Glutamatergic neuron (in vitro differentiated cells): Measurements from ENCODE around the gene GGTLC2. TPM values are rescaled to one million over a fixed set of nuclear protein-coding genes. Genes with fewer than 3 reads are reported as not detected.

Source experiments
- DNase-seq: peaks from one replicate; pipeline ENCODE4 v3.0.0; 2022
- H3K27ac Mint-ChIP-seq: one replicate; pipeline ENCODE4 v1.8.0; 2020; ENCODE audit warnings: mild to moderate bottlenecking, mixed read lengths, inconsistent platforms; ENCODE audit not compliant: unreplicated experiment
- H3K27me3 Mint-ChIP-seq: one replicate; pipeline ENCODE4 v1.8.0; 2020; ENCODE audit warnings: mild to moderate bottlenecking, moderate library complexity, mixed read lengths, inconsistent platforms; ENCODE audit not compliant: unreplicated experiment
- H3K36me3 Mint-ChIP-seq: one replicate; pipeline ENCODE4 v1.8.0; 2020; ENCODE audit warnings: mild to moderate bottlenecking, mixed read lengths, inconsistent platforms; ENCODE audit not compliant: unreplicated experiment
- H3K4me1 Mint-ChIP-seq: one replicate; pipeline ENCODE4 v1.8.0; 2020; ENCODE audit warnings: mild to moderate bottlenecking, low read depth, mixed read lengths, inconsistent platforms; ENCODE audit not compliant: unreplicated experiment
- H3K4me3 Mint-ChIP-seq: one replicate; pipeline ENCODE4 v1.8.0; 2020; ENCODE audit warnings: mild to moderate bottlenecking, mixed read lengths, inconsistent platforms; ENCODE audit not compliant: unreplicated experiment
- H3K9me3 Mint-ChIP-seq: one replicate; pipeline ENCODE4 v1.8.0; 2020; ENCODE audit warnings: mild to moderate bottlenecking, moderate library complexity, mixed read lengths, inconsistent platforms; ENCODE audit not compliant: unreplicated experiment
- CTCF ChIP-seq: fragments of 200-600 bp; sonication (generic); IDR thresholded peaks from one replicate; pipeline ENCODE4 v1.5.0; 2021; ENCODE audit not compliant: partially characterized antibody, unreplicated experiment
- total RNA-seq: library from RNA; stranded (reverse); fragmentation: NEBNext Ultra II Directional; extraction: Animal tissue kit (Norgen Biotek cat#: 25700); gene quantifications from one replicate; pipeline ENCODE4 v1.2.1, GENCODE V29; 2021; ENCODE audit not compliant: unreplicated experiment

Gene GGTLC2
- total RNA-seq, 1 donor from 2014 or later: not detected

GRCh38 chr22:22680396-22680795 is 36.0 kb downstream of the GGTLC2 start:
- Mint-ChIP-seq H3K4me1 (peaks cover 8% of the 10 kb centered on the region), H3K27ac (no peak overlapping the region), H3K4me3 (no peak overlapping the region), H3K9me3 (peaks cover 8% of the 10 kb centered on the region), H3K36me3 (no peaks in the 10 kb centered on the region), H3K27me3 (peaks cover 14% of the 10 kb centered on the region)
- TF ChIP-seq CTCF: no peak
- DNase-seq: no peak

GRCh38 chr22:22681221-22681739 is 36.9 kb downstream of the GGTLC2 start:
- Mint-ChIP-seq H3K9me3 (peaks cover 8% of the 10 kb centered on the region), H3K27ac (no peak overlapping the region), H3K36me3 (no peaks in the 10 kb centered on the region), H3K27me3 (peaks cover 14% of the 10 kb centered on the region), H3K4me3 (no peak overlapping the region), H3K4me1 (peaks cover 8% of the 10 kb centered on the region)
- no peak for DNase-seq
- no peak for TF ChIP-seq CTCF

GRCh38 chr22:22682196-22682595 is 37.8 kb downstream of the GGTLC2 start:
- no peak for TF ChIP-seq CTCF
- Mint-ChIP-seq H3K9me3 (peaks cover 8% of the 10 kb centered on the region), H3K27me3 (peaks cover 14% of the 10 kb centered on the region), H3K4me1 (peaks cover 9% of the 10 kb centered on the region), H3K36me3 (no peaks in the 10 kb centered on the region), H3K4me3 (no peak overlapping the region), H3K27ac (no peak overlapping the region)
- DNase-seq: no peak

- H3K4me1 Mint-ChIP-seq: peaks cover 14% of the 10 kb centered on the region
Observed at GRCh38 chr22:22682807-22683667, 38.6 kb downstream of the GGTLC2 start.

More at GRCh38 chr22:22682807-22683667, 38.6 kb downstream of the GGTLC2 start:
- H3K36me3 Mint-ChIP-seq: no peaks in the 10 kb centered on the region
- H3K27ac Mint-ChIP-seq: no peak overlapping the region
- no peak overlapping the region for H3K4me3 Mint-ChIP-seq
- no peak for DNase-seq
- TF ChIP-seq CTCF: no peak
- peaks cover 14% of the 10 kb centered on the region for H3K27me3 Mint-ChIP-seq
- H3K9me3 Mint-ChIP-seq: peaks cover 8% of the 10 kb centered on the region
